Gastroesophageal sphincter (tissue), 3 donors: ENCODE measurements around the gene AHI1.
A peak's percentile ranks its signal among the peaks of the same experiment; 100 is the strongest.

ENCODE experiments used
- CTCF ChIP-seq, 4 experiments: fragments of 200-600 bp in 2 of 4; fragments of 450-650 bp in 2 of 4; sonication (generic) in 1 of 4; IDR thresholded peaks; one replicate each; pipeline ENCODE4 v1.5.1; 2017 to 2019; ENCODE audit warnings: antibody characterized with exemption in 4 of 4, mild to moderate bottlenecking in 2 of 4, moderate library complexity in 2 of 4
- EP300 ChIP-seq: sonication (generic); formaldehyde crosslinking; IDR thresholded peaks from one replicate; pipeline ENCODE4 v1.6.1; 2017; ENCODE audit warnings: antibody characterized with exemption, mild to moderate bottlenecking
- POLR2A ChIP-seq, 2 donors: fragments of 450-650 bp; IDR thresholded peaks; one replicate each; pipeline ENCODE4 v1.6.1; 2017; ENCODE audit warnings: antibody characterized with exemption in 2 of 2, mild to moderate bottlenecking in 2 of 2, moderate library complexity in 1 of 2

GRCh38 chr6:135451617-135452190 is 45.8 kb downstream of the AHI1 start:
- TF ChIP-seq CTCF (IDR thresholded peaks at IDR 0.05) (peak; percentile 46 to 72 (median 52)), EP300 (no peak), POLR2A (IDR thresholded peaks at IDR 0.05) (no peak)
